Measurements from ENCODE around the gene PCNX1.
"Not testable (repeated sequence)": the region's sequence is repeated elsewhere in the genome, so short reads cannot be mapped to it uniquely, and the experiment has no call there.

The PCNX1 gene

GRCh38 chr14:70971560-70971959, 64.3 kb downstream of the PCNX1 start:
- FAIRE-seq, result no peak

- peak; percentile 84 for FAIRE-seq
Observed at GRCh38 chr14:70972107-70972976, 65.1 kb downstream of the PCNX1 start.

- FAIRE-seq, result no peak
Observed at GRCh38 chr14:70976591-70976990, 69.3 kb downstream of the PCNX1 start.

- FAIRE-seq, result peak; percentile 89
Observed at GRCh38 chr14:70981000-70981952, 74.0 kb downstream of the PCNX1 start.

DNA sequence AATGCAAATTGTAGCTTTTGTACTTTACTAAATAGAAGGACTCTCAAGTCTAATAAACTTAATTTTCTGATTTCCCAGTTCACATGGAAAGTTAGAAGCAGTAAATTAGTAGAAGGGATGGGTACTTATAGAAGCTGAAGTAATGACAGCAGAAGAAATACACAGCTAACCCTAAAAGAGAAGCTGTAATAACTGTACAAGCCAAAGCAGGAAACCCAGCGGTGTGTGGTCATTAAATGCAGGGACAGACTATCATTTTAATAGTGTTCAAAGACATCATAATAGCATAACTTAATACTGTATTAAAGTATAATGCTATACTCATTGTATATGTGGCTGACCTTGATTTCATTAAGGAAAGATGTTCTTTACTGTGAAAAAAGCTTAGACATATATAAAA, 74.9 kb downstream of the PCNX1 start:
- FAIRE-seq, result no peak

- FAIRE-seq, result no peak
Observed at GRCh38 chr14:70987041-70987440, 79.8 kb downstream of the PCNX1 start.

- FAIRE-seq, result no peak
Observed at GRCh38 chr14:70988452-70988851, 81.2 kb downstream of the PCNX1 start.

- no peak for FAIRE-seq
Observed at GRCh38 chr14:70993931-70994330, 86.7 kb downstream of the PCNX1 start.

DNA sequence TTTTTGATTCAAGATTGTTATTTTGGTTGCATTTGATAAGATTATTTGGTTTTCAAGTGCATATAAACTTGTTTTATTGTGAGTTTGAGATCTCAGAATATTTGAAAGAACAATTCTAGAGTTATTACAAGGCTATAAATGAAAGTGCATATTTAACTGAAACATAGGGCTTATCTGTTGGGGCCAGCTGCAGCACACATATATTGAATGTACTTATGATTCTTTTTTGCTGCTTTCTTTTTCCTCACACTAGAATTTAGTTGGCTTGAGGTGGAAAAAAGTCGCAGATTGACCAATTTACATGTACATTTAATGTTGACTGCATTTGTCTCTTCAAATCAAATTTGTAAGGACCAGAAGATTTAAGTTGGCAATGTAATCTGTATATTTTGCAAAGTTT, 88.0 kb downstream of the PCNX1 start:
- FAIRE-seq, result no peak

DNA sequence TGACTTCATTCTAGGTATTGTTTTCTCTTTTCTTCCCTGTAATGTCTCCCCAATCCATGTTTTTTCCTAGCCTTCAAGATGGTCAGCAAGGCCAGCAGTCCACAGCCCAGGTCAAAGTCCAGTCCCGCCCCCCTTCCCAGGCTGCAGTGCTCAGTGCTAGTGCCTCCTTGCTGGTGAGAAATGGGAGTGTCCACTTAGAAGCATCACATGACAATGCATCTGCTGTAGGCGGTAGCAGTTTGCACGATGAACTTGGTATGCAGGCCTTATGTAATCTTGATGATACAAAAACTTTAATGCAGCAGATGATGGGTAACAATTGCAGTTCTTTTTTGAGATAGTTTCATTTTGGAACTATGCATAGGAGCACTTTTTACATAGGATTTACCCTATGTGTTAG, 88.4 kb downstream of the PCNX1 start:
- no peak for FAIRE-seq

- FAIRE-seq, result peak; percentile 26
Observed at GRCh38 chr14:70999117-70999516, 91.9 kb downstream of the PCNX1 start.

GRCh38 chr14:71000091-71000490, 92.8 kb downstream of the PCNX1 start:
- FAIRE-seq, result no peak

GRCh38 chr14:71001742-71002141, 94.5 kb downstream of the PCNX1 start:
- FAIRE-seq, result no peak

DNA sequence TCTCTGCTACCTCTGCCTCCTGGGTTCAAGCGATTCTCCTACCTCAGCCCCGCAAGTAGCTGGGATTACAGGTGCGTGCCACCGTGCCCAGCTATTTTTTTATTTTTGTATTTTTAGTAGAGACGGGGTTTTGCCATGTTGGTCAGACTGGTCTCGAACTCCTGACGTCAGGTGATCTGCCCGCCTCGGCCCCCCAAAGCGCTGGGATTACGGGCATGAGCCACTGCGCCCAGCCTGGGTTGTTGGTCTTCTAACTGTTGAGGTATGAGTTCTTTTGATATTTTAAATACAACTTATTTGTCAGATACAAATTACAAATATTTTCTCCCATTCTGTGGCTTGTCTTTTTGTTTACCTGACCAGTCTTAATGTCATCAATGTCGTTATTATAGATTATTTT, 95.9 kb downstream of the PCNX1 start:
- FAIRE-seq, result no peak

- no peak for FAIRE-seq
Observed at GRCh38 chr14:71004481-71004880, 97.2 kb downstream of the PCNX1 start.

- FAIRE-seq, result no peak
Observed at GRCh38 chr14:71005076-71005475, 97.8 kb downstream of the PCNX1 start.

GRCh38 chr14:71006200-71006563, 98.9 kb downstream of the PCNX1 start:
- no peak for FAIRE-seq

DNA sequence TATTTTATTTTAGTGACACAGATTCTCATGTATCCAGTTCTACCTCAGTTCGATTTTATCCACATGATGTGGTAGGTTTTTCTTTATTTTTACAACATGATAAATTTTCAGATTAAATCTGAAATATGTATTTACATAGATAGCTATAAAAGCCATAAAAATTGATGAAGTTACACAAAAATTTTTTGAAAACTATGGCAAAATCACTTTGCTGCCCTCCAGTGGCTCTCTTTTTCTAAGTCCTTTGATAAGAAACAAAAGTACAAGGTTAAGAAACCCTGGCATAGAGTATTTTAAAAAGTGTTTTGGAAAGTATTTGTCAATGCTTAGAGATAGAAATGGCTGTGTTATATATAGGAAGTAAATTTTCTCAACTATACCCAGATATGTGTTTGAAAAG, 104.2 kb downstream of the PCNX1 start:
- FAIRE-seq, result peak; percentile 53

DNA sequence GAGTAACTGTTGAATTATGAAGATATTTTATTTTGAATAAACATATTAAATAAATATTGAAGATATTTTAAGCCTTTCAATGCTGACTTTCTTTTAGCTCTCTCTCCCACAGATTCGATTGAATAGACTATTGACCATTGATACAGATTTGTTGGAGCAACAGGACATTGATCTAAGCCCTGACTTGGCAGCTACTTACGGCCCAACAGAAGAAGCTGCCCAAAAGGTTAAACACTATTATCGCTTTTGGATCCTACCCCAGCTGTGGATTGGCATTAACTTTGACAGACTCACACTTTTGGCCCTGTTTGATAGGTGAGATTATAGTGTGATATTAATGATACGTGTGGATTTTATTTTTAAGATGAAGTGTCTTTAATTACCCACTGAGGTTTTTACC, 105.6 kb downstream of the PCNX1 start:
- no peak for FAIRE-seq

GRCh38 chr14:71013551-71014192, 106.4 kb downstream of the PCNX1 start:
- no peak for FAIRE-seq

DNA sequence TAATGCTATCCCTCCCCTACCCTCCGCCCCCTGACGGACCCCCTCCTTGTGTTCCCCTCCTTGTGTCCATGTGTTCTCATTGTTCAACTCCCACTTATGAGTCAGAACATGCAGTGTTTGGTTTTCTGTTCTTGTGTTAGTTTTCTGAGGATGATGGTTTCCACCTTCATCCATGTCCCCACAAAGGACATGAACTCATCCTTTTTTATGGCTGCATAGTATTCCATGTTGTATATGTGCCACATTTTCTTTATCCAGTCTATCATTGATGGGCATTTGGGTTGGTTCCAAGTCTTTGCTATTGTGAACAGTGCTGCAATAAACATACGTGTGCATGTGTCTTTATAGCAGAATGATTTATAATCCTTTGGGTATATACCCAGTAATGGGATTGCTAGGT, 112.7 kb downstream of the PCNX1 start:
- not testable (repeated sequence) for FAIRE-seq

GRCh38 chr14:71021347-71022011, 114.2 kb downstream of the PCNX1 start:
- FAIRE-seq, result peak; percentile 89
